Measurements from ENCODE around the gene OR51L1. TPM values are rescaled to one million over a fixed set of nuclear protein-coding genes. Genes with fewer than 3 reads are reported as not detected.

Gene OR51L1
- total and polyA plus RNA-seq, 2 of the 13 experiments (the other 11 are each of a cell fraction or from before 2014, with no cell fraction given), result not detected

DNA sequence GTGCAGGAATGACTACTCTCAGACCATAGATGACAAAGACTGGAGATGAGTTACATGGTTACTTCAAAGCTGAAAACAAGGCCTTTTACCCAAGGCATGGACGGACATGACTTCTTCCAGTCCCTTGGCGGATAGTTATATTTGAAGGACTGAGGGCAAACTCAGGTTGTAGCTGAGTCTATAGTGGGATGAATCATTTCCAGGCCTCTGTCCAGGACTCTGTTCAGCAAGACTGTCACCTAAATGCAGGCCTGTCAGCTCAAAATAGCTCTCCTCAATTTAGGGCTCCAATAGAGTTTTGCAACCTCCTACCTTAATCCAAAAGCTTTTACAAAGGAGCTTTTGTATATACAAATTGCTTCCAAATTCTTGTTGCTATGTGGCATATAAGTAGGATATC, 27.3 kb downstream of the OR51L1 start (continued):
- TF ChIP-seq, protein P1, sequence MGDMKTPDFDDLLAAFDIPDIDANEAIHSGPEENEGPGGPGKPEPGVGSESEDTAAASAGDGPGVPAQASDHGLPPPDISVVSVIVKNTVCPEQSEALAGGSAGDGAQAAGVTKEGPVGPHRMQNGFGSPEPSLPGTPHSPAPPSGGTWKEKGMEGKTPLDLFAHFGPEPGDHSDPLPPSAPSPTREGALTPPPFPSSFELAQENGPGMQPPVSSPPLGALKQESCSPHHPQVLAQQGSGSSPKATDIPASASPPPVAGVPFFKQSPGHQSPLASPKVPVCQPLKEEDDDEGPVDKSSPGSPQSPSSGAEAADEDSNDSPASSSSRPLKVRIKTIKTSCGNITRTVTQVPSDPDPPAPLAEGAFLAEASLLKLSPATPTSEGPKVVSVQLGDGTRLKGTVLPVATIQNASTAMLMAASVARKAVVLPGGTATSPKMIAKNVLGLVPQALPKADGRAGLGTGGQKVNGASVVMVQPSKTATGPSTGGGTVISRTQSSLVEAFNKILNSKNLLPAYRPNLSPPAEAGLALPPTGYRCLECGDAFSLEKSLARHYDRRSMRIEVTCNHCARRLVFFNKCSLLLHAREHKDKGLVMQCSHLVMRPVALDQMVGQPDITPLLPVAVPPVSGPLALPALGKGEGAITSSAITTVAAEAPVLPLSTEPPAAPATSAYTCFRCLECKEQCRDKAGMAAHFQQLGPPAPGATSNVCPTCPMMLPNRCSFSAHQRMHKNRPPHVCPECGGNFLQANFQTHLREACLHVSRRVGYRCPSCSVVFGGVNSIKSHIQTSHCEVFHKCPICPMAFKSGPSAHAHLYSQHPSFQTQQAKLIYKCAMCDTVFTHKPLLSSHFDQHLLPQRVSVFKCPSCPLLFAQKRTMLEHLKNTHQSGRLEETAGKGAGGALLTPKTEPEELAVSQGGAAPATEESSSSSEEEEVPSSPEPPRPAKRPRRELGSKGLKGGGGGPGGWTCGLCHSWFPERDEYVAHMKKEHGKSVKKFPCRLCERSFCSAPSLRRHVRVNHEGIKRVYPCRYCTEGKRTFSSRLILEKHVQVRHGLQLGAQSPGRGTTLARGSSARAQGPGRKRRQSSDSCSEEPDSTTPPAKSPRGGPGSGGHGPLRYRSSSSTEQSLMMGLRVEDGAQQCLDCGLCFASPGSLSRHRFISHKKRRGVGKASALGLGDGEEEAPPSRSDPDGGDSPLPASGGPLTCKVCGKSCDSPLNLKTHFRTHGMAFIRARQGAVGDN (CRISPR knock-in tag; IDR thresholded peaks at IDR 0.05), result no peak
- TF ChIP-seq, protein P2, sequence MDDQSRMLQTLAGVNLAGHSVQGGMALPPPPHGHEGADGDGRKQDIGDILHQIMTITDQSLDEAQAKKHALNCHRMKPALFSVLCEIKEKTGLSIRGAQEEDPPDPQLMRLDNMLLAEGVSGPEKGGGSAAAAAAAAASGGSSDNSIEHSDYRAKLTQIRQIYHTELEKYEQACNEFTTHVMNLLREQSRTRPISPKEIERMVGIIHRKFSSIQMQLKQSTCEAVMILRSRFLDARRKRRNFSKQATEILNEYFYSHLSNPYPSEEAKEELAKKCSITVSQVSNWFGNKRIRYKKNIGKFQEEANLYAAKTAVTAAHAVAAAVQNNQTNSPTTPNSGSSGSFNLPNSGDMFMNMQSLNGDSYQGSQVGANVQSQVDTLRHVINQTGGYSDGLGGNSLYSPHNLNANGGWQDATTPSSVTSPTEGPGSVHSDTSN (CRISPR knock-in tag; IDR thresholded peaks at IDR 0.05; ENCODE audit: borderline replicate concordance), result no peak
- TF ChIP-seq, protein P3, sequence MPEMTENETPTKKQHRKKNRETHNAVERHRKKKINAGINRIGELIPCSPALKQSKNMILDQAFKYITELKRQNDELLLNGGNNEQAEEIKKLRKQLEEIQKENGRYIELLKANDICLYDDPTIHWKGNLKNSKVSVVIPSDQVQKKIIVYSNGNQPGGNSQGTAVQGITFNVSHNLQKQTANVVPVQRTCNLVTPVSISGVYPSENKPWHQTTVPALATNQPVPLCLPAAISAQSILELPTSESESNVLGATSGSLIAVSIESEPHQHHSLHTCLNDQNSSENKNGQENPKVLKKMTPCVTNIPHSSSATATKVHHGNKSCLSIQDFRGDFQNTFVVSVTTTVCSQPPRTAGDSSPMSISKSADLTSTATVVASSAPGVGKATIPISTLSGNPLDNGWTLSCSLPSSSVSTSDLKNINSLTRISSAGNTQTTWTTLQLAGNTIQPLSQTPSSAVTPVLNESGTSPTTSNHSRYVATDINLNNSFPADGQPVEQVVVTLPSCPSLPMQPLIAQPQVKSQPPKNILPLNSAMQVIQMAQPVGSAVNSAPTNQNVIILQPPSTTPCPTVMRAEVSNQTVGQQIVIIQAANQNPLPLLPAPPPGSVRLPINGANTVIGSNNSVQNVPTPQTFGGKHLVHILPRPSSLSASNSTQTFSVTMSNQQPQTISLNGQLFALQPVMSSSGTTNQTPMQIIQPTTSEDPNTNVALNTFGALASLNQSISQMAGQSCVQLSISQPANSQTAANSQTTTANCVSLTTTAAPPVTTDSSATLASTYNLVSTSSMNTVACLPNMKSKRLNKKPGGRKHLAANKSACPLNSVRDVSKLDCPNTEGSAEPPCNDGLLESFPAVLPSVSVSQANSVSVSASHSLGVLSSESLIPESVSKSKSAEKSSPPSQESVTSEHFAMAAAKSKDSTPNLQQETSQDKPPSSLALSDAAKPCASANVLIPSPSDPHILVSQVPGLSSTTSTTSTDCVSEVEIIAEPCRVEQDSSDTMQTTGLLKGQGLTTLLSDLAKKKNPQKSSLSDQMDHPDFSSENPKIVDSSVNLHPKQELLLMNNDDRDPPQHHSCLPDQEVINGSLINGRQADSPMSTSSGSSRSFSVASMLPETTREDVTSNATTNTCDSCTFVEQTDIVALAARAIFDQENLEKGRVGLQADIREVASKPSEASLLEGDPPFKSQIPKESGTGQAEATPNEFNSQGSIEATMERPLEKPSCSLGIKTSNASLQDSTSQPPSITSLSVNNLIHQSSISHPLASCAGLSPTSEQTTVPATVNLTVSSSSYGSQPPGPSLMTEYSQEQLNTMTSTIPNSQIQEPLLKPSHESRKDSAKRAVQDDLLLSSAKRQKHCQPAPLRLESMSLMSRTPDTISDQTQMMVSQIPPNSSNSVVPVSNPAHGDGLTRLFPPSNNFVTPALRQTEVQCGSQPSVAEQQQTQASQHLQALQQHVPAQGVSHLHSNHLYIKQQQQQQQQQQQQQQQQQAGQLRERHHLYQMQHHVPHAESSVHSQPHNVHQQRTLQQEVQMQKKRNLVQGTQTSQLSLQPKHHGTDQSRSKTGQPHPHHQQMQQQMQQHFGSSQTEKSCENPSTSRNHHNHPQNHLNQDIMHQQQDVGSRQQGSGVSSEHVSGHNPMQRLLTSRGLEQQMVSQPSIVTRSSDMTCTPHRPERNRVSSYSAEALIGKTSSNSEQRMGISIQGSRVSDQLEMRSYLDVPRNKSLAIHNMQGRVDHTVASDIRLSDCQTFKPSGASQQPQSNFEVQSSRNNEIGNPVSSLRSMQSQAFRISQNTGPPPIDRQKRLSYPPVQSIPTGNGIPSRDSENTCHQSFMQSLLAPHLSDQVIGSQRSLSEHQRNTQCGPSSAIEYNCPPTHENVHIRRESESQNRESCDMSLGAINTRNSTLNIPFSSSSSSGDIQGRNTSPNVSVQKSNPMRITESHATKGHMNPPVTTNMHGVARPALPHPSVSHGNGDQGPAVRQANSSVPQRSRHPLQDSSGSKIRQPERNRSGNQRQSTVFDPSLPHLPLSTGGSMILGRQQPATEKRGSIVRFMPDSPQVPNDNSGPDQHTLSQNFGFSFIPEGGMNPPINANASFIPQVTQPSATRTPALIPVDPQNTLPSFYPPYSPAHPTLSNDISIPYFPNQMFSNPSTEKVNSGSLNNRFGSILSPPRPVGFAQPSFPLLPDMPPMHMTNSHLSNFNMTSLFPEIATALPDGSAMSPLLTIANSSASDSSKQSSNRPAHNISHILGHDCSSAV (CRISPR knock-in tag; IDR thresholded peaks at IDR 0.05; ENCODE audit: borderline replicate concordance), result no peak
- TF ChIP-seq SOX5 (CRISPR knock-in tag; IDR thresholded peaks at IDR 0.05; ENCODE audit: borderline replicate concordance) (no peak), ZNF670 (CRISPR knock-in tag; IDR thresholded peaks at IDR 0.05; ENCODE audit: borderline replicate concordance) (no peak), PRDM4 (CRISPR knock-in tag; IDR thresholded peaks at IDR 0.05; ENCODE audit: borderline replicate concordance) (no peak)
- TF ChIP-seq, protein P4, sequence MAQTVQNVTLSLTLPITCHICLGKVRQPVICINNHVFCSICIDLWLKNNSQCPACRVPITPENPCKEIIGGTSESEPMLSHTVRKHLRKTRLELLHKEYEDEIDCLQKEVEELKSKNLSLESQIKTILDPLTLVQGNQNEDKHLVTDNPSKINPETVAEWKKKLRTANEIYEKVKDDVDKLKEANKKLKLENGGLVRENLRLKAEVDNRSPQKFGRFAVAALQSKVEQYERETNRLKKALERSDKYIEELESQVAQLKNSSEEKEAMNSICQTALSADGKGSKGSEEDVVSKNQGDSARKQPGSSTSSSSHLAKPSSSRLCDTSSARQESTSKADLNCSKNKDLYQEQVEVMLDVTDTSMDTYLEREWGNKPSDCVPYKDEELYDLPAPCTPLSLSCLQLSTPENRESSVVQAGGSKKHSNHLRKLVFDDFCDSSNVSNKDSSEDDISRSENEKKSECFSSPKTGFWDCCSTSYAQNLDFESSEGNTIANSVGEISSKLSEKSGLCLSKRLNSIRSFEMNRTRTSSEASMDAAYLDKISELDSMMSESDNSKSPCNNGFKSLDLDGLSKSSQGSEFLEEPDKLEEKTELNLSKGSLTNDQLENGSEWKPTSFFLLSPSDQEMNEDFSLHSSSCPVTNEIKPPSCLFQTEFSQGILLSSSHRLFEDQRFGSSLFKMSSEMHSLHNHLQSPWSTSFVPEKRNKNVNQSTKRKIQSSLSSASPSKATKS (CRISPR knock-in tag; IDR thresholded peaks at IDR 0.05), result no peak
- TF ChIP-seq, protein P5, sequence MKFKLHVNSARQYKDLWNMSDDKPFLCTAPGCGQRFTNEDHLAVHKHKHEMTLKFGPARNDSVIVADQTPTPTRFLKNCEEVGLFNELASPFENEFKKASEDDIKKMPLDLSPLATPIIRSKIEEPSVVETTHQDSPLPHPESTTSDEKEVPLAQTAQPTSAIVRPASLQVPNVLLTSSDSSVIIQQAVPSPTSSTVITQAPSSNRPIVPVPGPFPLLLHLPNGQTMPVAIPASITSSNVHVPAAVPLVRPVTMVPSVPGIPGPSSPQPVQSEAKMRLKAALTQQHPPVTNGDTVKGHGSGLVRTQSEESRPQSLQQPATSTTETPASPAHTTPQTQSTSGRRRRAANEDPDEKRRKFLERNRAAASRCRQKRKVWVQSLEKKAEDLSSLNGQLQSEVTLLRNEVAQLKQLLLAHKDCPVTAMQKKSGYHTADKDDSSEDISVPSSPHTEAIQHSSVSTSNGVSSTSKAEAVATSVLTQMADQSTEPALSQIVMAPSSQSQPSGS (CRISPR knock-in tag; IDR thresholded peaks at IDR 0.05), result no peak
